ENCODE measurements around the gene ANXA5. TPM values are rescaled to one million over a fixed set of nuclear protein-coding genes. Genes with fewer than 3 reads are reported as not detected.

Gene ANXA5
- total RNA-seq, 2 donors from 2014 or later = 33.8 to 77.9 TPM

- H3K27me3 Mint-ChIP-seq = peaks cover 0 to 5% of the 10 kb centered on the region in 2 donors
- H3K4me3 Mint-ChIP-seq = no peak overlapping the region
- H3K36me3 Mint-ChIP-seq = peaks cover 34% of the 10 kb centered on the region
- no peak overlapping the region for H3K27ac Mint-ChIP-seq
- H3K4me1 Mint-ChIP-seq (ENCODE audit: low read depth in 2 of 2) = peaks cover 4 to 6% of the 10 kb centered on the region in 2 donors
- no peak for ATAC-seq
- H3K9me3 Mint-ChIP-seq = no peaks in the 10 kb centered on the region
- no peak for DNase-seq (ENCODE audit: low spot score)
Observed at GRCh38 chr4:121680571-121680970, 16.2 kb downstream of the ANXA5 start.

- peaks cover 28% of the 10 kb centered on the region for H3K36me3 Mint-ChIP-seq
- ATAC-seq (no peak), DNase-seq (ENCODE audit: low spot score) (no peak)
- no peaks in the 10 kb centered on the region for H3K4me1 Mint-ChIP-seq (ENCODE audit: low read depth in 2 of 2)
- no peaks in the 10 kb centered on the region for H3K9me3 Mint-ChIP-seq
- H3K27ac Mint-ChIP-seq = no peak overlapping the region
- no peaks in the 10 kb centered on the region for H3K27me3 Mint-ChIP-seq
- H3K4me3 Mint-ChIP-seq = no peak overlapping the region
Observed at GRCh38 chr4:121679951-121680350, 16.8 kb downstream of the ANXA5 start.

- DNase-seq (ENCODE audit: low spot score) = no peak
- H3K27me3 Mint-ChIP-seq = no peaks in the 10 kb centered on the region
- H3K27ac Mint-ChIP-seq = no peak overlapping the region
- H3K4me1 Mint-ChIP-seq (ENCODE audit: low read depth in 2 of 2) = no peaks in the 10 kb centered on the region
- no peak overlapping the region for H3K4me3 Mint-ChIP-seq
- ATAC-seq = no peak
- peaks cover 26% of the 10 kb centered on the region for H3K36me3 Mint-ChIP-seq
- no peaks in the 10 kb centered on the region for H3K9me3 Mint-ChIP-seq
Observed at GRCh38 chr4:121679267-121679666, 17.5 kb downstream of the ANXA5 start.

- Mint-ChIP-seq H3K4me1 (ENCODE audit: low read depth in 2 of 2) (no peaks in the 10 kb centered on the region), H3K9me3 (no peaks in the 10 kb centered on the region), H3K27ac (no peak overlapping the region), H3K27me3 (no peaks in the 10 kb centered on the region), H3K4me3 (no peak overlapping the region), H3K36me3 (peaks cover 26% of the 10 kb centered on the region)
- ATAC-seq (no peak), DNase-seq (ENCODE audit: low spot score) (no peak)
Observed at GRCh38 chr4:121677524-121677923, 19.3 kb downstream of the ANXA5 start.

- H3K27me3 Mint-ChIP-seq = no peaks in the 10 kb centered on the region
- no peak for DNase-seq (ENCODE audit: low spot score)
- H3K4me1 Mint-ChIP-seq (ENCODE audit: low read depth in 2 of 2) = no peaks in the 10 kb centered on the region
- H3K36me3 Mint-ChIP-seq = peaks cover 36% of the 10 kb centered on the region
- no peak for ATAC-seq
- no peak overlapping the region for H3K27ac Mint-ChIP-seq
- no peaks in the 10 kb centered on the region for H3K9me3 Mint-ChIP-seq
- no peak overlapping the region for H3K4me3 Mint-ChIP-seq
Observed at GRCh38 chr4:121676345-121677075, 20.3 kb downstream of the ANXA5 start.

GRCh38 chr4:121675715-121676114, 21.1 kb downstream of the ANXA5 start:
- no peak overlapping the region for H3K27ac Mint-ChIP-seq
- H3K27me3 Mint-ChIP-seq = no peaks in the 10 kb centered on the region
- ATAC-seq (no peak), DNase-seq (ENCODE audit: low spot score) (no peak)
- H3K36me3 Mint-ChIP-seq = peaks cover 37% of the 10 kb centered on the region
- no peaks in the 10 kb centered on the region for H3K4me1 Mint-ChIP-seq (ENCODE audit: low read depth in 2 of 2)
- H3K4me3 Mint-ChIP-seq = no peak overlapping the region
- no peaks in the 10 kb centered on the region for H3K9me3 Mint-ChIP-seq

- H3K36me3 Mint-ChIP-seq = peaks cover 32% of the 10 kb centered on the region
- H3K4me3 Mint-ChIP-seq = no peak overlapping the region
- H3K27ac Mint-ChIP-seq = no peak overlapping the region
- ATAC-seq (no peak), DNase-seq (ENCODE audit: low spot score) (no peak)
- no peaks in the 10 kb centered on the region for H3K4me1 Mint-ChIP-seq (ENCODE audit: low read depth in 2 of 2)
- H3K9me3 Mint-ChIP-seq = no peaks in the 10 kb centered on the region
- H3K27me3 Mint-ChIP-seq = no peaks in the 10 kb centered on the region
Observed at GRCh38 chr4:121674696-121675095, 22.1 kb downstream of the ANXA5 start.

GRCh38 chr4:121674191-121674590, 22.6 kb downstream of the ANXA5 start:
- no peak overlapping the region for H3K27ac Mint-ChIP-seq
- H3K4me3 Mint-ChIP-seq = no peak overlapping the region
- H3K4me1 Mint-ChIP-seq (ENCODE audit: low read depth in 2 of 2) = no peaks in the 10 kb centered on the region
- H3K9me3 Mint-ChIP-seq = no peaks in the 10 kb centered on the region
- H3K36me3 Mint-ChIP-seq = peaks cover 33% of the 10 kb centered on the region
- DNase-seq (ENCODE audit: low spot score) = no peak
- ATAC-seq = no peak
- no peaks in the 10 kb centered on the region for H3K27me3 Mint-ChIP-seq

- H3K27me3 Mint-ChIP-seq = no peaks in the 10 kb centered on the region
- no peak for DNase-seq (ENCODE audit: low spot score)
- no peaks in the 10 kb centered on the region for H3K9me3 Mint-ChIP-seq
- H3K27ac Mint-ChIP-seq = no peak overlapping the region
- no peaks in the 10 kb centered on the region for H3K4me1 Mint-ChIP-seq (ENCODE audit: low read depth in 2 of 2)
- ATAC-seq = no peak
- no peak overlapping the region for H3K4me3 Mint-ChIP-seq
- peaks cover 39% of the 10 kb centered on the region for H3K36me3 Mint-ChIP-seq
Observed at GRCh38 chr4:121669163-121669550, 27.6 kb downstream of the ANXA5 start.

GRCh38 chr4:121668368-121669162, 28.2 kb downstream of the ANXA5 start:
- Mint-ChIP-seq H3K27me3 (no peaks in the 10 kb centered on the region), H3K27ac (no peak overlapping the region), H3K4me1 (ENCODE audit: low read depth in 2 of 2) (no peaks in the 10 kb centered on the region), H3K36me3 (peaks cover 40% of the 10 kb centered on the region), H3K4me3 (no peak overlapping the region), H3K9me3 (no peaks in the 10 kb centered on the region)
- DNase-seq (ENCODE audit: low spot score) = no peak
- ATAC-seq = no peak

GRCh38 chr4:121666091-121666679, 30.6 kb downstream of the ANXA5 start:
- no peaks in the 10 kb centered on the region for H3K9me3 Mint-ChIP-seq

GRCh38 chr4:121665371-121665770, 31.4 kb downstream of the ANXA5 start:
- H3K4me3 Mint-ChIP-seq = no peak overlapping the region
- ATAC-seq (no peak), DNase-seq (ENCODE audit: low spot score) (no peak)
- H3K9me3 Mint-ChIP-seq = no peaks in the 10 kb centered on the region
- H3K36me3 Mint-ChIP-seq = peaks cover 28% of the 10 kb centered on the region
- H3K27ac Mint-ChIP-seq = no peak overlapping the region
- H3K27me3 Mint-ChIP-seq = no peaks in the 10 kb centered on the region
- peaks cover 5 to 8% of the 10 kb centered on the region in 2 donors for H3K4me1 Mint-ChIP-seq (ENCODE audit: low read depth in 2 of 2)

More at GRCh38 chr4:121666091-121666679, 30.6 kb downstream of the ANXA5 start:
- H3K4me3 Mint-ChIP-seq = no peak overlapping the region
- no peak overlapping the region for H3K27ac Mint-ChIP-seq
- DNase-seq (ENCODE audit: low spot score) (no peak), ATAC-seq (no peak)
- H3K27me3 Mint-ChIP-seq = no peaks in the 10 kb centered on the region
- peaks cover 0 to 2% of the 10 kb centered on the region in 2 donors for H3K4me1 Mint-ChIP-seq (ENCODE audit: low read depth in 2 of 2)
- peaks cover 29% of the 10 kb centered on the region for H3K36me3 Mint-ChIP-seq

GRCh38 chr4:121662225-121662624, 34.6 kb downstream of the ANXA5 start:
- Mint-ChIP-seq H3K4me1 (ENCODE audit: low read depth in 2 of 2) (peaks cover 6 to 8% of the 10 kb centered on the region in 2 donors), H3K4me3 (no peak overlapping the region), H3K27ac (no peak overlapping the region), H3K36me3 (peaks cover 10% of the 10 kb centered on the region), H3K9me3 (no peaks in the 10 kb centered on the region), H3K27me3 (peaks cover 0 to 4% of the 10 kb centered on the region in 2 donors)
- DNase-seq (ENCODE audit: low spot score) = no peak
- ATAC-seq = no peak
